ENCODE results near the gene C4BPB.
A peak's percentile ranks its signal among the peaks of the same experiment; 100 is the strongest.

C4BPB gene

GRCh38 chr1:207088161-207088560 is 499 bp upstream of the C4BPB start:
- DNase-seq: peak; percentile 22

GRCh38 chr1:207089627-207090355 is 1.1 kb downstream of the C4BPB start:
- no peak for DNase-seq

DNA sequence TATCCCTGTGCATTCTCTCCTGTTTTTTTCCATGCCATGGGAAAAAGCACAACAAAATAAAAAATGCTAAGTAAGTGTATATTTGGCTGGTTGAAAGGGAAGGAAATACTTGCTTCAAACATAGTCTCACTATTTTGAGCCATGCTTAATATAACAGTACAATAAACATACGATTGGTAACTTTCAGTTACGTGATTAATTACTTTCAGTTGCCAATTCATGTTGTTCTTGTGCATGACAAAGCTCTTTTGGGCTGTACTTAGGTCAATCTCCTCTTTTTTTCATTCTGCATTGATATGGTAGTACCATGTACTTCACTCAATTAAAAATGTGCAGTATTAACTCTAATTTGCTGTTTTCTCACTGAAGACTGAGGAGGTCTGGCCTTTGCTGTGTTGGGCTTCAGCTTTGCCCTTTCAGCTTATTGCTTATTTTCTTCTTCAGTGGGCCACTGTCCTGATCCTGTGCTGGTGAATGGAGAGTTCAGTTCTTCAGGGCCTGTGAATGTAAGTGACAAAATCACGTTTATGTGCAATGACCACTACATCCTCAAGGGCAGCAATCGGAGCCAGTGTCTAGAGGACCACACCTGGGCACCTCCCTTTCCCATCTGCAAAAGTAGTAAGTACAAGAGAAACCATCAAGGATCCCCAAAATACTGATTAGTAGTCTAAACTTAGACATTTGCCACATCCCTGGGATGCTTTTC is 2.7 kb downstream of the C4BPB start:
- DNase-seq: no peak

- DNase-seq: no peak
These were observed 5.3 kb downstream of the C4BPB start for GRCh38 chr1:207093944-207094343.

DNA sequence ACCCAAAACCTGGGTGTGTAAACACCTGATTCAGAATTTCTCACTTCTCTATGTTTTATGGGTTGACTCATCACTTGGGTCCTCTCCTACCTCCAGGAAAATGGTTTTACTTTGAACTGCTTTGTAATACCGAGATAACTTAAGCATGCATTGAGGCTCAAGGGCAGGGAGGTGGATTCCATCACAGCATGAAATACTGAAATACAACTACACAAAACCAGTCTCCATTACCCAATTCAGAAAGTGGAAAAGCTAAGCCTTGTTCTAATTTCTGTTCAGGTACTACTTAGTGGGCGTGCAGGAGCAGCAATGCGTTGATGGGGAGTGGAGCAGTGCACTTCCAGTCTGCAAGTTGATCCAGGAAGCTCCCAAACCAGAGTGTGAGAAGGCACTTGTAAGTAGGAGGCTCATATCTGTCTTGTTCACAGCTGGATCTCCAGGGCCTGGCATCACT is 9.2 kb downstream of the C4BPB start:
- DNase-seq: no peak

GRCh38 chr1:207101720-207102119 is 13.1 kb downstream of the C4BPB start:
- no peak for DNase-seq

DNA sequence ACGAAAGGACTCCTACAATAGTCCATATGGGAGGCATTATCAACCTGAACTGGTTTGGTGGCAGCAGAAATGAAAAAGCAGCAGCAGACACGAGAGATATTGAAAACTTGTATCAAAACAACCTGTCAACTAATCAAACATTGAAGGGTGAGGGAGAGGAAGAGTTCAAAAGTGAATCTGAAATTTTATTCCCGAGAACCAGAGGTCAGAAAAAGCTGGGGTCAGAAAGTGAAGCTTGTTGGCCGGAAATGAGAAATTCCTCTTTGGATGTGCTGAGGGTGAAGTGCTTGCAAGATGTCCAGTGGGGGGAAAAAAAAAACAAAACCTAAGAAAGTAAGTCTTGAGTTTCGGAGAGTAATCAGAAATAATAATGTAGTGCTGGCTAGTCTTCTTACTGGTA is 13.5 kb downstream of the C4BPB start:
- no peak for DNase-seq

DNA sequence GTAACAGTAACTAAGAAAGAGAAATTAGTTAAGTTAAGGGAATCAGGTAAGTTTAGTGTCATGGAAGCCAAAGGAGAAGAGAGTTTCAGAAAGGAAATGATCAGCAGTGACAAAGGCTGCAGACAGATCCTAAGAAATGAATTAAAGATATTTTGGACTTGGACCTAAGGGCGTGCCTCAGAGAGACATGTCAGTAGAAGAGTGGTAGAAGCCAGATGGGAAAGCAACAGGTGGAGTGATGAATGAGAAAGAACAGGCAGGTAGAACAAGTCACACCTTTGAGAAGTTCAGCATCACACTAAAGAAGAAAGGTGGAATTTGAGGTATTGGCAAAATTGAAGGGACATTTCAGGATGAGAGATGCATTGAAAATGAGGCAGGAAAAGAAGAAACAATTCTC is 14.0 kb downstream of the C4BPB start:
- no peak for DNase-seq

- DNase-seq: no peak
These were observed 15.3 kb downstream of the C4BPB start, which contains the start of gene C4BPA for GRCh38 chr1:207103892-207104373. Gene C4BPA, plus strand, starts transcription at chr1:207104233. Its CDS starts 8,793 bp downstream, at chr1:207113026.

- no peak for DNase-seq
These were observed 20.3 kb downstream of the C4BPB start for GRCh38 chr1:207109004-207109403.

- DNase-seq: no peak
These were observed 24.1 kb downstream of the C4BPB start for GRCh38 chr1:207112616-207113296.

DNA sequence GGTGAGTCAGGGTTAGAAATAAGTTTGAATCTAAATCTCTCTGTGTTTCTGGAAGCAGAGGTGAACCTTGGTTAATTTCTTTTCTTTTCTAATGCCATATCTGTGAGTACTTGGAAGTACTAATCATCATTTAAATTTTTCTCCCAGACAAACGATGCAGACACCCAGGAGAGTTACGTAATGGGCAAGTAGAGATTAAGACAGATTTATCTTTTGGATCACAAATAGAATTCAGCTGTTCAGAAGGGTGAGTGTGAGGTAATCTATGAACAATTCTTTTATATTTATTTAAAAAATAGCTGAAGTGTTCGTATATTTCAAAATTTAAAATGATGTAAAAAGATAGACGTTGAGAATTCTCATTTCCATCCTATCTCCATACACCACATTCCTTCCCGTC is 26.6 kb downstream of the C4BPB start:
- peak; percentile 29 for DNase-seq

DNA sequence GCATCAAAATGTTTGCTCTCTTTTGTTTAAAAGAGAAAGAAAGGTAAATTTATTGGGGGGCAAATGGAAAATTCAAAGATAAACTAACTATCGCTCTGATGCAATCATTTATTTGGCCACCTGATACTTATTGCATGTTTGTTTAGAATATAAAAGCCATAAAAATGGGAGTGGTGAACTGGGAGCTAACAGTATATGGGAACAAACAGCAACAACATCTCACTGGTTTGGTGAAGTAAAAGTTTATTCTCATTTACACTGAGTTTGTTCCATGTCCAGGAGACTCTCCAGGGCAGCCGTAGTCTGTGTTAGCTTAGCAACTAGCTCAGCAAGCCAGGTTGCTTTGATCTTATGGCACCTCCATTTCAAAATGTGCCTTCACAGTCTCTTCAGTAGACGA is 35.7 kb downstream of the C4BPB start:
- no peak for DNase-seq

DNA sequence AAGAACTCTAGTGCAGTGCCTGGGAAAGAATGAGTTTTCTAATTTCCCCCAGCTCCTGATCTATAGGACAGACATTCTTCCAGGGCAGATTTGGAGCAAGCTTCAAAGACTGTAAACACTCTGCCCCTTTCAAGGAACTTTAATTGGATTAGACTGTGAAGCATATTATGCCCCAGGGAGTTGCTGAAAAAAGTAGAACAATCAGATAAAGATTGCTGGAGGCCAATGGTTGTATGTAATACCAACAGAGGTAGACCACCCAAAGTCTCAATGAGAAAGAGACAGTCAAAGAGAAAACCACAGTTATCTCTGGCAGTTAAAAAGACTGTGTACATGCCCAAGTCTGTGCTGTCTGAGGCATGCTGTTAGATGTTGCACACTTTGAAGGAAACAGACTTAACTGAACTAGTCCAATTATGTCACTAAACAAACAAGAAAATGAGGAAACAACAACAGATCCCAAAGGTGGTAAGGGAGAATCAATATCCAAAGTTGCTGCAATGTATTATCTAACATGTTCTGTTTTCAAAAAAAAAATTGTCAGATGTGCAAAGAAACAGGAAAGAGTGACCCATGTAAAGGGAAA is 39.8 kb downstream of the C4BPB start:
- DNase-seq: no peak

GRCh38 chr1:207129053-207129452 is 40.4 kb downstream of the C4BPB start:
- no peak for DNase-seq

- DNase-seq: no peak
These were observed 41.8 kb downstream of the C4BPB start for GRCh38 chr1:207130252-207131036.

GRCh38 chr1:207131163-207131562 is 42.5 kb downstream of the C4BPB start:
- no peak for DNase-seq

DNA sequence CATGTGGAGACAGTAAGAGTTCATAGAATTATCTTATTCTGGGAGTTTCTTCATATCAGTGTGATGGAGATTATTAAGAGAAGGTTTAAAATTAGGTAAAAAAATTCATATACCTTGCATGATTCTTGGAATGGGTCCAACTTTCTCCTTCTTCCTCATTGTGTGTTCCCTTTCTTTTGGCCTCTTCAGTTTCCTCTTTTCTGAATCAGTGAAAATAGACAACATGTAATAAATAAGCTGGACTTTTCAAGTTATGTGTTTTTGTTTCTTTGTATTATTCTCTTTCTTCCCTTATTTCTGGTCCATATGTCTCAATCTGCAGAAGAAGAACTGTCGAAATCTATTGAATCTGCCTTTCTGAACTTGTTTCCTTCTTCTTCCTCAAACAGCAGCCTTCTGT is 45.9 kb downstream of the C4BPB start:
- no peak for DNase-seq

- no peak for DNase-seq
These were observed 51.0 kb downstream of the C4BPB start for GRCh38 chr1:207139616-207140015.

DNA sequence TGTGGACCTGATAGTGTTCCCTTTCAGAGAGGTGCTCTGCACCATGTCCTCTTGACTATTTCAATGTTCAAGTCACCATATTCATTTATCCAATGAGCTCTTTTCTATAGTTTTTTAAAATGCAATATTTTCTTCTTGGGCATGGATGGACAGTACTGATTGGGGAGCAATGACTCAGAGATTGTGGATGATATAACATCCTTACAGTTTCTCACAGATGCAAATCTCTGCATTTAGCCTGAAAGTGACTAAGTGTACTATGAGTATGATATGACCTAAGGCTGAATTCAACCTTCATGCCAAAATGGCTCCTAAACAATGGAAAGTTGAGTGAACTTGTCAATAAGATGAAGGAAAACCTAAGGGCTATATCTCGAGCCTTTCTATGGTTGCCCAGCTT is 51.9 kb downstream of the C4BPB start:
- DNase-seq: no peak

- no peak for DNase-seq
These were observed 56.9 kb downstream of the C4BPB start for GRCh38 chr1:207145401-207146058.

All from fibroblast of upper back skin (primary cell).